NCI-H2081 treated with DMSO at 0.1 percent for 48 hours (cell line): ENCODE results near the gene MS4A13.
"Not testable (repeated sequence)": the region's sequence is repeated elsewhere in the genome, so short reads cannot be mapped to it uniquely, and the experiment has no call there.

Source experiments
- DNase-seq: peaks from one replicate; lab custom pipeline; 2025; lab: John Stamatoyannopoulos, UW

The MS4A13 gene, protein sequence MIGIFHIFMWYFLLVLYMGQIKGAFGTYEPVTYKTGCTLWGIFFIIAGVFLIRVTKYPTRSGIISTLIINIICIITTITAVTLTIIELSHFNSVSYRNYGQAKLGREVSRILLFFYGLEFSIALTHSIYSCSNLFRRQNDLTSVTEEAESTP

DNA sequence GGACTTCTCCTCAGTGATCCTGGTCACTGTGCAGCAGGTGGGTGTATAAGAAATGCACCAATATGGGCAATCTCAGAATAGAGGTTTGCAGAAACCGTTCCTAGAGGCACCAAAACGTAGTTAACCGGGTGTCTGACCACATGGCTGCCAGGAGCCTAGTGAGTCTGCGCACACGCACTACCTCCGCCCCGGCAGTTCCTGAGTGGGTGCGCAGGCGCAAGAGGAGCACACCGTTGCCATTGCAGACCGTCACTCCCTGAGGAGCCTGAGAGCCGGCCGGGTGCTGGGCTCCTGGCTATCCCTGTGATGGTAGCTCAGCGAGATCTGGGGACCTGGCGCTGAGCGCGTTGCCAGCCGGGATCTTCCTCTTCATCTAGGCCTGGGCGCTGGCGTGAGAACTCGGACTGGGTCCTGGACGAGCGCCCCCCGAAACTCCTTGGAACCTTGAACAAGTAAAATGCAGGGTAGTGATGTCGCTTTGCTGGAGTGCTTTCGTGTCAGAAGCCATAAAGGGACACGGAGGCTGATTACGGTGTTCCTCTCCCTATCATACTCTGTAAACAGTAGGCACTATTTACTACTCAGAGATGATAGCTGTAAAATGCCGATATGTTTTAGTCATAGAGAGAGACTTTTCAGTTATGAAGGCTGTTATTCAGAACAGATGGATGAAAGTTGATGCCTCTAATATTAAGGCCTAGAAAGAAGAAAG, at the start of gene MS4A13:
MS4A13 (plus strand) TSS at position 249 of the 712 bp plus-strand sequence. CDS start 2,692 bp downstream, outside the sequence.
- DNase-seq, result no peak

GRCh38 chr11:60468829-60469228, 46.4 kb upstream of the MS4A13 start:
- DNase-seq, result no peak

- no peak for DNase-seq
Measured at GRCh38 chr11:60469723-60470122, 45.5 kb upstream of the MS4A13 start.

- DNase-seq, result no peak
Measured at GRCh38 chr11:60477035-60477445, 38.2 kb upstream of the MS4A13 start.

- DNase-seq, result no peak
Measured at GRCh38 chr11:60482361-60482760, 32.8 kb upstream of the MS4A13 start.

- DNase-seq, result no peak
Measured at GRCh38 chr11:60485987-60486386, 29.2 kb upstream of the MS4A13 start.

DNA sequence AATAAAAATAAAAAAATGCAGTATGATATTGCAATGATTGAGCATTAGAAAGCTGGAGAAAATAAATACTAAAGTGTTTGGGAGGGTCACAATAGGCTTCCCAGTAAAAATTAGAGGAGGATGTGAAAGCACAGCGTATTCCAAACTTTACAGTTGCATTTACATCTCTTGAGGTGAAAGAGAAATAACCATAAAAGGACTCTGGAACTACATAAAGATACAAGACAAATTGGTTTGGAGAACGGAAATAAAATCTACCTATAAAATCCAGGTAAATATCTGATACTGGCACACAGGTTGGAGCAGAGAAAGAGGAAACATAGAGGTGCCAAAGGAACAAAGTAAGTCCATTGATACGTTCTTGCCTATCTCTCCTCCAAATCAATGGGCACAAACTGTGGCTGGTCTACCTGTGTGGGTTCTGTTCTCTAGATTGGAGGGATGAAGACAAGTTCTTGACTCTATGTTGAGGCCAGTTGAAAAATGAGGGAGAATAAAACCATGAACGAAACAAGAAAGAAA, 22.6 kb upstream of the MS4A13 start, which contains the start of gene MS4A12:
MS4A12 (plus strand) TSS at position 291 of the 522 bp plus-strand sequence. CDS start 4,541 bp downstream, outside the sequence.
- no peak for DNase-seq

DNA sequence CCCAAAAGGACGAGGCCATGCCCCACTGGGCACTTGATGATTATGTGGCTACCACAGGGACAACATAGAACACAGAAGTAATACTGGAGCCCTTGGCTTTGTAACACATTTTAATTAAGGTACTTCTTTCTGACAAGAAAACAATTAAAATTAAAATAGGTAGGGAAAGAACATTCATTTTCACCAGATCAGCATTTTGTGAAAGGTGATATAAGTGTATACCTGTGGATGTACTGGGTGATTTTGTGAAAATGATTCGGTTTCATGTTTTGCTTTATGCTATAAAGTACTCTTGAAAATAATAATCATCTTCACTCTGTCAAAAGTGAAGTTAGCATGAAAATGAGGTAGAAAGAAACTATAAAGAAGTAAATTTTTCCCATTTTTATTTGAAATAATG, 21.7 kb upstream of the MS4A13 start:
- no peak for DNase-seq

DNA sequence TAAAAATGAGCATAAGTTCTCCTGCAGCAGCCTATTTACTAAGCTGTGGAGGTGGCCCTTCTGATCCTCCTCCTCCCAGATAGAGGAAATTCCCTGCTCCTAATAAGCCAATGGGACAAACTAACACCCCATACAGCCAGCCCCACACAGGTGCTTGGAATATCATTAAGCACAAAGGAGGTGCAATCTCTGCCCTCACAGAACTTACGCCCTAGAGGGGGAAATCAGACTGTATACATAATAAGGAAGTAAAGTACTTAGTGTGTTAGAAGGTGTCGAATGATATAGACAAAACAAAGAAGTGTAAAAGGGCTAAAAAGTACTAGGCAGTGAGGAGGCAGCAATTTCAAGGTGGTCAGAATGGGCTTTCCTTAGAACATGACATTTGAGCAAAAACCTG, 16.8 kb upstream of the MS4A13 start:
- DNase-seq, result no peak

GRCh38 chr11:60498853-60499252, 16.3 kb upstream of the MS4A13 start:
- no peak for DNase-seq

DNA sequence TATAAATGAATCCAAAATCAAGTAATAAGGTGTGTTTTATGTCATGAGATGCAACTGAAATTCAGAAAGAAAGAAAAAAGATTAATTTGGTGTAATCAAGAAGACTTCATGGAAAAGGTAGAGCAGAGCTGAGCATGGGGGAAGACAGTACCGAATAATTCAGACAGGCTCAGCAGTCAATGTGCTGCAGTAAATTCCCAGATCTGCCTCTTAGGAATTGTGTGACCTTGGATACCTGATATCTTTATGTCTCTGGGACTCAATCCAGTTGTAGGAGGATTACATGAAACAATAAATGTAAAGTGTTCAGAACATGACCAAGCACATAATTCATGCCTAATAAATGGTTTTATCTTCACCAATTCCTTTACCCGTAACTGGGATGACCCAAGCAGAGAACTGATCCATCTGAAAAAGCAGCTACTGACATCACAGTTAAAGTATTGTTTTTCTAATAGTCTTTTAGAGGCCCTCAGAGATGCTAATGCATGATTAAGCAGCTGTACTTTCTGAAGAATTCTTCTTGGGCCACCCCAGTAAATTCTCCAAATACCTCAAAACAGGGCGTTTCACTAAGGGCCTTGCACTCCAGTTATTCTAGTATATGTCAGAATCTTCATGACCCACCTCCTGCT, 14.8 kb upstream of the MS4A13 start:
- no peak for DNase-seq

- DNase-seq, result no peak
Measured at GRCh38 chr11:60502221-60502775, 12.9 kb upstream of the MS4A13 start.

- DNase-seq, result no peak
Measured at GRCh38 chr11:60504219-60504905, 10.8 kb upstream of the MS4A13 start.

DNA sequence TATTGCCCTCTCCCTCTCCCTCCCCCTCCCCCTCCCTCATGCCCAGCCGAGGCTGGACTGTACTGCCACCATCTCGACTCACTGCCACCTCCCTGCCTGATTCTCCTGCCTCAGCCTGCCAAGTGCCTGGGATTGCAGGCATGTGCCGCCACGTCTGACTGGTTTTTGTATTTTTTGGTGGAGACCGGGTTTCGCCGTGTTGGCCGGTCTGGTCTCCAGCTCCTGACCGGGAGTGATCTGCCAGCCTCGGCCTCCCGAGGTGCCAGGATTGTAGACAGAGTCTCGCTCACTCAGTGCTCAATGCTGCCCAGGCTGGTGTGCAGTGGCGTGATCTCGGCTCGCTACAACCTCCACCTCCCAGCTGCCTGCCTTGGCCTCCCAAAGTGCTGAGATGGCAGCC, 5.6 kb upstream of the MS4A13 start:
- DNase-seq, result not testable (repeated sequence)

DNA sequence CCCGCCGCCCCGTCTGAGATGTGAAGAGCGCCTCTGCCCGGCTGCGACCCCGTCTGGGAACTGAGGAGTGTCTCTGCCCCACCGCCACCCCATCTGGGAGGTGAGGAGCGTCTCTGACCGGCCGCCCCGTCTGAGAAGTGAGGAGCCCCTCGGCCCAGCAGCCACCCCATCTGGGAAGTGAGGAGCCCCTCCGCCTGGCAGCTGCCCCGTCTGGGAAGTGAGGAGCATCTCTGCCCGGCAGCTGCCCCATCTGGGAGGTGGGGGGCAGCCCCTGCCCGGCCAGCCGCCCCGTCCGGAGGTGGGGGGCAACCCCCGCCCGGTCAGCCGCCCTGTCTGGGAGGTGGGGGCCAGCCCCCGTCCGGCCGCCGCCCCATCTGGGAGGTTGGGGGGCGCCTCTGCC, 5.0 kb upstream of the MS4A13 start:
- DNase-seq, result not testable (repeated sequence)

DNA sequence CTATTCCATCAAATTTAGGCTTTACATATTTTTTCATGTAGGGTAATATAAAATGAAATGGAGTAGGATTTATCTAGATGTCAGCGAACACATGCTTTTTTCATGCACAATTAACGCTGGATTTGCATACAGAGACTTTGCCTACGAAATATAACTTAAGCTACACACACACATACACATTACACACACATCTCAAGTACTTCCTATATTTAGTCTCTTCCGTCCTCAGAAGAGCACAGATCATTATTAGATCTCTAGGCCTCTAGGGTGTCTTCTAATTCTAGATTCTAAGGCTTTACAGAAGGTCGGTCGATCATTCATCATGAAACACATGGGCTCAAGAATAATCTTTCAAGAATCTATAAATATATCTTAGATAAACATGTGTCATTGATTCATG, 3.8 kb upstream of the MS4A13 start:
- no peak for DNase-seq

GRCh38 chr11:60512651-60513225, 2.5 kb upstream of the MS4A13 start:
- no peak for DNase-seq

- DNase-seq, result no peak
Measured at GRCh38 chr11:60513496-60514460, 1.4 kb upstream of the MS4A13 start.

DNA sequence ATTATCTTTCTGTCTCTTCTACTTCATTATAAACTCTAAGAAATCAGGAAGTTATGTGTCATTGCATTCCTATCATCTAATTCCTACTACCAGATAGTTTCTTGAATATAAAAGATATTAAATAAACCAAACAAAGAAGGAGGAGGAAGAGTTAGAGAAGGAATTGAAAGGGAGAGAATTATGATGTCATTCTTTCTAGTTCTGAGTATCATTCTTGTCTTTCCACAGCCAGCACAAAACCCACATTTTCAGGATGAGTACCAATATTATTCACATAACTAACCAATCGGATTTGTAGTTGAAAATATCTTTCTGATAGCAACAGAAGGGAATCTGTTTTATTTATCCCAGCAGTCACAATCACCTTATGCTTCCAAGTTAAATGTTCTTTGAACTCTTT, 13.3 kb downstream of the MS4A13 start:
- DNase-seq, result no peak

- DNase-seq, result no peak
Measured at GRCh38 chr11:60528934-60529333, 13.7 kb downstream of the MS4A13 start.
